ENCODE measurements around the gene SLC25A26. TPM values are rescaled to one million over a fixed set of nuclear protein-coding genes. Genes with fewer than 3 reads are reported as not detected.

SLC25A26 gene
- total RNA-seq, 4 donors from 2014 or later: 4.2 to 17.3 (median 12.2) TPM

DNA sequence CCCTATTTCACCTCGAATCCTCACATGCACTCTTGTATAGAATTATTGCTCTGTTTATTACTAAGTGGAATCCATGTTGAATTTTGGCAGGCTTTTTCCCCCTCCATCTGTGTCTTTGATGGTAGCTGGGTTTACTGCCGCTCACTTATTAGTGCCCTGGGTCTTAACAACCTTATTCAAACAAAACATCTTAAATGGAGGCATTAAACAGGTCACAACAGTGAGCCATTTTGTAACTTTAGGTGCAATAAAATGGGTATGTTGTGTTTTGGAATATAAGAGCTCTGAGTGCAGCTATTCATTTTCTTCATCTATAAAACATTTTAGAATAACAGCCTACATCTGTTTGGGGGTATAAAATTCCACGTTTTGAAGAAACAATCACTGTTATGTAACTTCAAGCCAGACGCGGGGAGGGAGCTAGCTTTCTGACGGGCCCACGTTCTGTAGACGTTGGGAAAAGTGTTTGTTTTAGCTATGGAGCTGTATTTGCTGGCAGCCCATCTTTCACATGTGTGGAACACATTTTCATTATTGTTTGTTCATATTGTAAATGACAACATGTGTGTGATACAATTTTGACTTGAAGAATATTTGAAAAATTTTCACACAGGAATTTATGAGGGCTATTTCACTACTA lies 122.0 kb downstream of the SLC25A26 start:
- WGBS, 2 donors (ENCODE audit: low coverage in 1 of 2): 35 to 36% methylated on average over 8 of the region's 8 CpGs
- Histone ChIP-seq H3K27ac (peak overlapping the region in 2 of 4 donors; percentile 4 to 15), H3K9me3 (no peaks in the 10 kb centered on the region), H3K4me3 (no peak overlapping the region), H3K27me3 (no peaks in the 10 kb centered on the region), H3K36me3 (no peaks in the 10 kb centered on the region), H3K4me1 (peaks cover 0 to 28% (median 21%) of the 10 kb centered on the region in 4 donors)
- intact Hi-C loops (cut with DNase I; ENCODE audit: low total_unique reads): no loop called here
- DNase-seq: no peak
- TF ChIP-seq POLR2A (IDR thresholded peaks at IDR 0.05) (no peak), POLR2AphosphoS5 (IDR thresholded peaks at IDR 0.05) (no peak), EP300 (IDR thresholded peaks at IDR 0.05; ENCODE audit: low read depth) (no peak)
- TF ChIP-seq, protein P1, sequence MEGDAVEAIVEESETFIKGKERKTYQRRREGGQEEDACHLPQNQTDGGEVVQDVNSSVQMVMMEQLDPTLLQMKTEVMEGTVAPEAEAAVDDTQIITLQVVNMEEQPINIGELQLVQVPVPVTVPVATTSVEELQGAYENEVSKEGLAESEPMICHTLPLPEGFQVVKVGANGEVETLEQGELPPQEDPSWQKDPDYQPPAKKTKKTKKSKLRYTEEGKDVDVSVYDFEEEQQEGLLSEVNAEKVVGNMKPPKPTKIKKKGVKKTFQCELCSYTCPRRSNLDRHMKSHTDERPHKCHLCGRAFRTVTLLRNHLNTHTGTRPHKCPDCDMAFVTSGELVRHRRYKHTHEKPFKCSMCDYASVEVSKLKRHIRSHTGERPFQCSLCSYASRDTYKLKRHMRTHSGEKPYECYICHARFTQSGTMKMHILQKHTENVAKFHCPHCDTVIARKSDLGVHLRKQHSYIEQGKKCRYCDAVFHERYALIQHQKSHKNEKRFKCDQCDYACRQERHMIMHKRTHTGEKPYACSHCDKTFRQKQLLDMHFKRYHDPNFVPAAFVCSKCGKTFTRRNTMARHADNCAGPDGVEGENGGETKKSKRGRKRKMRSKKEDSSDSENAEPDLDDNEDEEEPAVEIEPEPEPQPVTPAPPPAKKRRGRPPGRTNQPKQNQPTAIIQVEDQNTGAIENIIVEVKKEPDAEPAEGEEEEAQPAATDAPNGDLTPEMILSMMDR (IDR thresholded peaks at IDR 0.05): no peak
- in situ Hi-C loops (cut with MboI; ENCODE audit: low pct_ligation_motif_present in 1 of 4, low pct_unique_long_range_greater_than_20kb in 1 of 4, low sequenced_read_pairs in 3 of 4): no loop called here

DNA sequence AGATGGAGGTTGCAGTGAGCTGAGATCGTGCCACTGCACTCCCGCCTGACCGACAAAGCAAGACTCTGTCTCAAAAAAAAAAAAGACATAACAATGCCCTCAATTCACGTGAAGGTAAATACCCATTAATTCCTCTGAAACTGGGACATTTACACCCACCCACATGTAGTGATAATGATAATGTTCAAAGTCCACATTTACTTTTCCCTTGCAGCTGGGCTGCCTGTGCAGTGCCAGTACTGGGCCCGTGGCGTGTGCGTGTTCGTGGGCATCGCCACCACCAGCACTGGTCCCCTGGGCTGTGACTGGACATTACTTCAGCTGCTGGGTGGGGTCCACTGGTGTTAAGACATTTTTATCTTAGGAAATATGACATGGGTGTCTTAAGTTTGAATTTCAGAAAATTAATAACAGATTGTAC lies 123.6 kb downstream of the SLC25A26 start:
- Histone ChIP-seq H3K9me3 (no peaks in the 10 kb centered on the region), H3K4me1 (peaks cover 0 to 28% (median 21%) of the 10 kb centered on the region in 4 donors), H3K4me3 (no peak overlapping the region), H3K36me3 (no peaks in the 10 kb centered on the region), H3K27ac (peak overlapping the region; percentile 36 to 74 (median 59)), H3K27me3 (no peaks in the 10 kb centered on the region)
- TF ChIP-seq, protein P1 (IDR thresholded peaks at IDR 0.05): no peak
- TF ChIP-seq EP300 (IDR thresholded peaks at IDR 0.05; ENCODE audit: low read depth) (no peak), POLR2A (IDR thresholded peaks at IDR 0.05) (no peak), POLR2AphosphoS5 (IDR thresholded peaks at IDR 0.05) (peak in 1 of 3 donors; percentile 8)
- DNase-seq: peak; percentile 29
- intact Hi-C loops (cut with DNase I; ENCODE audit: low total_unique reads): no loop called here
- in situ Hi-C loops (cut with MboI; ENCODE audit: low pct_ligation_motif_present in 1 of 4, low pct_unique_long_range_greater_than_20kb in 1 of 4, low sequenced_read_pairs in 3 of 4): no loop called here
- WGBS, 2 donors (ENCODE audit: low coverage in 1 of 2): 59 to 76% methylated on average over 5 to 9 of the region's 9 CpGs

GRCh38 chr3:66344848-66345578 lies 124.2 kb downstream of the SLC25A26 start:
- Histone ChIP-seq H3K36me3 (no peaks in the 10 kb centered on the region), H3K4me1 (peaks cover 0 to 28% (median 21%) of the 10 kb centered on the region in 4 donors), H3K27ac (peak overlapping the region; percentile 36 to 74 (median 59)), H3K9me3 (no peaks in the 10 kb centered on the region), H3K27me3 (no peaks in the 10 kb centered on the region), H3K4me3 (no peak overlapping the region)
- intact Hi-C loops (cut with DNase I; ENCODE audit: low total_unique reads): no loop called here
- WGBS, 2 donors (ENCODE audit: low coverage in 1 of 2): 38 to 61% methylated on average over 4 to 8 of the region's 8 CpGs
- TF ChIP-seq POLR2AphosphoS5 (IDR thresholded peaks at IDR 0.05) (peak in 1 of 3 donors; percentile 10), POLR2A (IDR thresholded peaks at IDR 0.05) (no peak), EP300 (IDR thresholded peaks at IDR 0.05; ENCODE audit: low read depth) (no peak)
- TF ChIP-seq, protein P1 (IDR thresholded peaks at IDR 0.05): no peak
- DNase-seq: no peak
- in situ Hi-C loops (cut with MboI; ENCODE audit: low pct_ligation_motif_present in 1 of 4, low pct_unique_long_range_greater_than_20kb in 1 of 4, low sequenced_read_pairs in 3 of 4): no loop called here

GRCh38 chr3:66348704-66349103 lies 127.9 kb downstream of the SLC25A26 start:
- no peaks in the 10 kb centered on the region for H3K9me3 ChIP-seq
- H3K27ac ChIP-seq: no peak overlapping the region
- no peak overlapping the region for H3K4me3 ChIP-seq
- intact Hi-C loops (cut with DNase I; ENCODE audit: low total_unique reads): no loop called here
- no peak for TF ChIP-seq EP300 (IDR thresholded peaks at IDR 0.05; ENCODE audit: low read depth)
- TF ChIP-seq POLR2AphosphoS5 (IDR thresholded peaks at IDR 0.05): no peak
- no peak for TF ChIP-seq POLR2A (IDR thresholded peaks at IDR 0.05)
- TF ChIP-seq, protein P1 (IDR thresholded peaks at IDR 0.05): no peak
- no peaks in the 10 kb centered on the region for H3K27me3 ChIP-seq
- no peaks in the 10 kb centered on the region for H3K36me3 ChIP-seq
- 64 to 81% methylated on average over 3 of the region's 3 CpGs for WGBS, 2 donors (ENCODE audit: low coverage in 1 of 2)
- in situ Hi-C loops (cut with MboI; ENCODE audit: low pct_ligation_motif_present in 1 of 4, low pct_unique_long_range_greater_than_20kb in 1 of 4, low sequenced_read_pairs in 3 of 4): no loop called here
- H3K4me1 ChIP-seq: peaks cover 0 to 17% (median 15%) of the 10 kb centered on the region in 4 donors
- DNase-seq: no peak

Data from transverse colon (tissue), 4 donors.